WTC11 (cell line): ENCODE measurements around the gene PHAF1. TPM values are rescaled to one million over a fixed set of nuclear protein-coding genes. Genes with fewer than 3 reads are reported as not detected.

Experiments used
- AFF4 ChIP-seq: sonication (generic); formaldehyde crosslinking; IDR thresholded peaks from 2 replicates; pipeline ENCODE4 v1.8.1; 2023; ENCODE audit warnings: mild to moderate bottlenecking, missing genetic modification reagents, borderline replicate concordance
- ATF1 ChIP-seq: sonication (generic); formaldehyde crosslinking; IDR thresholded peaks from 2 replicates; pipeline ENCODE4 v1.8.1; 2023; ENCODE audit warnings: mild to moderate bottlenecking, moderate library complexity, missing genetic modification reagents
- CBFB ChIP-seq: sonication (generic); formaldehyde crosslinking; IDR thresholded peaks from 2 replicates; pipeline ENCODE4 v1.8.1; 2022; ENCODE audit warnings: mild to moderate bottlenecking, low read depth, missing genetic modification reagents
- CREM ChIP-seq: sonication (generic); formaldehyde crosslinking; IDR thresholded peaks from 2 replicates; pipeline ENCODE4 v1.8.1; 2022; ENCODE audit warnings: mild to moderate bottlenecking, missing genetic modification reagents, moderate library complexity
- ESRRA ChIP-seq: sonication (generic); formaldehyde crosslinking; IDR thresholded peaks from 2 replicates; pipeline ENCODE4 v1.8.1; 2022; ENCODE audit warnings: mild to moderate bottlenecking, missing genetic modification reagents, borderline replicate concordance
- FOXK1 ChIP-seq: sonication (generic); formaldehyde crosslinking; IDR thresholded peaks from 2 replicates; pipeline ENCODE4 v1.8.0; 2022; ENCODE audit warnings: mild to moderate bottlenecking, moderate library complexity, missing genetic modification reagents
- FOXP1 ChIP-seq: sonication (generic); formaldehyde crosslinking; IDR thresholded peaks from 2 replicates; pipeline ENCODE4 v1.8.0; 2022; ENCODE audit warnings: missing genetic modification reagents, mild to moderate bottlenecking, moderate library complexity, borderline replicate concordance
- GABPB1 ChIP-seq: sonication (generic); formaldehyde crosslinking; IDR thresholded peaks from 2 replicates; pipeline ENCODE4 v1.8.1; 2023; ENCODE audit warnings: mild to moderate bottlenecking, missing genetic modification reagents
- JUN ChIP-seq: sonication (generic); formaldehyde crosslinking; IDR thresholded peaks from 2 replicates; pipeline ENCODE4 v1.8.0; 2023; ENCODE audit warnings: mild to moderate bottlenecking, missing genetic modification reagents
- MXD4 ChIP-seq: fragments of 250-450 bp; sonication (Bioruptor Pico); IDR thresholded peaks from 2 replicates; pipeline ENCODE4 v1.8.0; 2021; ENCODE audit warnings: mild to moderate bottlenecking, moderate library complexity, borderline replicate concordance
- MYBL2 ChIP-seq: sonication (generic); formaldehyde crosslinking; IDR thresholded peaks from 2 replicates; pipeline ENCODE4 v1.8.1; 2023; ENCODE audit warnings: mild to moderate bottlenecking, moderate library complexity, missing genetic modification reagents
- NFATC4 ChIP-seq: fragments of 250-450 bp; sonication (Bioruptor Pico); IDR thresholded peaks from 2 replicates; pipeline ENCODE4 v1.9.0; 2021; ENCODE audit warnings: mild to moderate bottlenecking
- NR3C1 ChIP-seq: sonication (generic); formaldehyde crosslinking; conservative IDR thresholded peaks from 2 replicates; pipeline ENCODE4 v1.8.1; 2023; ENCODE audit warnings: low read depth, mild to moderate bottlenecking, missing genetic modification reagents
- OVOL2 ChIP-seq: fragments of 250-450 bp; sonication (Bioruptor Pico); IDR thresholded peaks from 2 replicates; pipeline ENCODE4 v1.9.0; 2021; ENCODE audit warnings: mild to moderate bottlenecking, borderline replicate concordance
- PRDM15 ChIP-seq: sonication (generic); formaldehyde crosslinking; IDR thresholded peaks from 2 replicates; pipeline ENCODE4 v1.8.0; 2022; ENCODE audit warnings: missing genetic modification reagents
- PRRX2 ChIP-seq: fragments of 250-450 bp; sonication (Bioruptor Pico); IDR thresholded peaks from 2 replicates; pipeline ENCODE4 v1.8.0; 2021; ENCODE audit warnings: mild to moderate bottlenecking
- RELA ChIP-seq: sonication (generic); formaldehyde crosslinking; IDR thresholded peaks from 2 replicates; pipeline ENCODE4 v1.8.1; 2022; ENCODE audit warnings: missing genetic modification reagents, mild to moderate bottlenecking, borderline replicate concordance
- SMAD3 ChIP-seq: sonication (generic); formaldehyde crosslinking; IDR thresholded peaks from 2 replicates; pipeline ENCODE4 v1.8.0; 2022; ENCODE audit warnings: missing genetic modification reagents, mild to moderate bottlenecking, borderline replicate concordance
- TP53 ChIP-seq: sonication (generic); formaldehyde crosslinking; IDR thresholded peaks from 2 replicates; pipeline ENCODE4 v1.8.1; 2023; ENCODE audit warnings: mild to moderate bottlenecking, missing genetic modification reagents
- ZNF121 ChIP-seq: sonication (generic); formaldehyde crosslinking; IDR thresholded peaks from 2 replicates; pipeline ENCODE4 v1.8.0; 2023; ENCODE audit warnings: missing genetic modification reagents
- ZNF396 ChIP-seq: fragments of 250-450 bp; sonication (Bioruptor Pico); IDR thresholded peaks from 2 replicates; pipeline ENCODE4 v1.8.0; 2021; ENCODE audit warnings: mild to moderate bottlenecking, moderate library complexity, borderline replicate concordance
- ZNF423 ChIP-seq: fragments of 250-450 bp; sonication (Bioruptor Pico); IDR thresholded peaks from 2 replicates; pipeline ENCODE4 v2.1.2; 2022; ENCODE audit warnings: mild to moderate bottlenecking, moderate library complexity
- ZNF671 ChIP-seq: fragments of 250-450 bp; sonication (Bioruptor Pico); IDR thresholded peaks from 2 replicates; pipeline ENCODE4 v1.8.0; 2021; ENCODE audit warnings: mild to moderate bottlenecking
- total RNA-seq: library from RNA; stranded (reverse); gene quantifications from 3 replicates; pipeline ENCODE4 v1.2.3, GENCODE V29; 2021
- TF ChIP-seq, protein P1 (sequence below): sonication (generic); formaldehyde crosslinking; IDR thresholded peaks from 2 replicates; pipeline ENCODE4 v1.8.0; 2022; ENCODE audit warnings: mild to moderate bottlenecking, missing genetic modification reagents
- TF ChIP-seq, protein P2 (sequence below): sonication (generic); formaldehyde crosslinking; IDR thresholded peaks from 2 replicates; pipeline ENCODE4 v1.8.0; 2023; ENCODE audit warnings: missing genetic modification reagents
- TF ChIP-seq, protein P3 (sequence below): sonication (generic); formaldehyde crosslinking; IDR thresholded peaks from 2 replicates; pipeline ENCODE4 v1.8.1; 2022; ENCODE audit warnings: low read depth, missing genetic modification reagents, borderline replicate concordance
- TF ChIP-seq, protein P4 (sequence below): sonication (generic); formaldehyde crosslinking; IDR thresholded peaks from 2 replicates; pipeline ENCODE4 v1.8.0; 2022; ENCODE audit warnings: mild to moderate bottlenecking, missing genetic modification reagents

Gene PHAF1
- total RNA-seq, 1 experiment from 2014 or later: 18.8 TPM

- TF ChIP-seq PRRX2 (CRISPR knock-in tag) (no peak), FOXP1 (CRISPR knock-in tag) (no peak), RELA (CRISPR knock-in tag) (0 out of 2 replicates have a peak, but pooled peaks have one; percentile 40), JUN (CRISPR knock-in tag) (no peak), ATF1 (CRISPR knock-in tag) (no peak), SMAD3 (no peak), ZNF396 (CRISPR knock-in tag) (no peak), FOXK1 (CRISPR knock-in tag) (peak; percentile 54), TP53 (CRISPR knock-in tag) (no peak), ZNF121 (CRISPR knock-in tag) (no peak), ZNF671 (no peak), MYBL2 (CRISPR knock-in tag) (0 out of 2 replicates have a peak, but pooled peaks have one; percentile 29), CBFB (no peak), NR3C1 (CRISPR knock-in tag) (no peak), ESRRA (CRISPR knock-in tag) (no peak), NFATC4 (no peak), CREM (CRISPR knock-in tag) (peak; percentile 85), OVOL2 (CRISPR knock-in tag) (no peak), AFF4 (CRISPR knock-in tag) (no peak), PRDM15 (CRISPR knock-in tag) (no peak), ZNF423 (CRISPR knock-in tag) (no peak), GABPB1 (CRISPR knock-in tag) (peak; percentile 73), MXD4 (CRISPR knock-in tag) (no peak)
- TF ChIP-seq, protein P1, sequence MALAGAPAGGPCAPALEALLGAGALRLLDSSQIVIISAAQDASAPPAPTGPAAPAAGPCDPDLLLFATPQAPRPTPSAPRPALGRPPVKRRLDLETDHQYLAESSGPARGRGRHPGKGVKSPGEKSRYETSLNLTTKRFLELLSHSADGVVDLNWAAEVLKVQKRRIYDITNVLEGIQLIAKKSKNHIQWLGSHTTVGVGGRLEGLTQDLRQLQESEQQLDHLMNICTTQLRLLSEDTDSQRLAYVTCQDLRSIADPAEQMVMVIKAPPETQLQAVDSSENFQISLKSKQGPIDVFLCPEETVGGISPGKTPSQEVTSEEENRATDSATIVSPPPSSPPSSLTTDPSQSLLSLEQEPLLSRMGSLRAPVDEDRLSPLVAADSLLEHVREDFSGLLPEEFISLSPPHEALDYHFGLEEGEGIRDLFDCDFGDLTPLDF (CRISPR knock-in tag): no peak
- TF ChIP-seq, protein P2, sequence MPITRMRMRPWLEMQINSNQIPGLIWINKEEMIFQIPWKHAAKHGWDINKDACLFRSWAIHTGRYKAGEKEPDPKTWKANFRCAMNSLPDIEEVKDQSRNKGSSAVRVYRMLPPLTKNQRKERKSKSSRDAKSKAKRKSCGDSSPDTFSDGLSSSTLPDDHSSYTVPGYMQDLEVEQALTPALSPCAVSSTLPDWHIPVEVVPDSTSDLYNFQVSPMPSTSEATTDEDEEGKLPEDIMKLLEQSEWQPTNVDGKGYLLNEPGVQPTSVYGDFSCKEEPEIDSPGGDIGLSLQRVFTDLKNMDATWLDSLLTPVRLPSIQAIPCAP: no peak
- TF ChIP-seq, protein P3, sequence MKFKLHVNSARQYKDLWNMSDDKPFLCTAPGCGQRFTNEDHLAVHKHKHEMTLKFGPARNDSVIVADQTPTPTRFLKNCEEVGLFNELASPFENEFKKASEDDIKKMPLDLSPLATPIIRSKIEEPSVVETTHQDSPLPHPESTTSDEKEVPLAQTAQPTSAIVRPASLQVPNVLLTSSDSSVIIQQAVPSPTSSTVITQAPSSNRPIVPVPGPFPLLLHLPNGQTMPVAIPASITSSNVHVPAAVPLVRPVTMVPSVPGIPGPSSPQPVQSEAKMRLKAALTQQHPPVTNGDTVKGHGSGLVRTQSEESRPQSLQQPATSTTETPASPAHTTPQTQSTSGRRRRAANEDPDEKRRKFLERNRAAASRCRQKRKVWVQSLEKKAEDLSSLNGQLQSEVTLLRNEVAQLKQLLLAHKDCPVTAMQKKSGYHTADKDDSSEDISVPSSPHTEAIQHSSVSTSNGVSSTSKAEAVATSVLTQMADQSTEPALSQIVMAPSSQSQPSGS (CRISPR knock-in tag): no peak
- TF ChIP-seq, protein P4, sequence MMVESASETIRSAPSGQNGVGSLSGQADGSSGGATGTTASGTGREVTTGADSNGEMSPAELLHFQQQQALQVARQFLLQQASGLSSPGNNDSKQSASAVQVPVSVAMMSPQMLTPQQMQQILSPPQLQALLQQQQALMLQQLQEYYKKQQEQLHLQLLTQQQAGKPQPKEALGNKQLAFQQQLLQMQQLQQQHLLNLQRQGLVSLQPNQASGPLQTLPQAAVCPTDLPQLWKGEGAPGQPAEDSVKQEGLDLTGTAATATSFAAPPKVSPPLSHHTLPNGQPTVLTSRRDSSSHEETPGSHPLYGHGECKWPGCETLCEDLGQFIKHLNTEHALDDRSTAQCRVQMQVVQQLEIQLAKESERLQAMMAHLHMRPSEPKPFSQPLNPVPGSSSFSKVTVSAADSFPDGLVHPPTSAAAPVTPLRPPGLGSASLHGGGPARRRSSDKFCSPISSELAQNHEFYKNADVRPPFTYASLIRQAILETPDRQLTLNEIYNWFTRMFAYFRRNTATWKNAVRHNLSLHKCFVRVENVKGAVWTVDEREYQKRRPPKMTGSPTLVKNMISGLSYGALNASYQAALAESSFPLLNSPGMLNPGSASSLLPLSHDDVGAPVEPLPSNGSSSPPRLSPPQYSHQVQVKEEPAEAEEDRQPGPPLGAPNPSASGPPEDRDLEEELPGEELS (CRISPR knock-in tag): peak; percentile 85
Observed at GRCh38 chr16:67183627-67184452, 74.1 kb downstream of the PHAF1 start, which contains the start of gene MATCAP1 (continued).
